GM23338 (cell line): ENCODE results near the gene TMEM252. TPM values are rescaled to one million over a fixed set of nuclear protein-coding genes. Genes with fewer than 3 reads are reported as not detected.

Experiments
- ATAC-seq: fragments of 200-7000 bp; cut with Tn5 transposase; 3 replicates; pipeline ENCODE4 v1.9.1; 2020
- DNase-seq: peaks from one replicate; pipeline ENCODE4 v3.0.0-alpha.2; 2015; ENCODE audit warnings: low spot score
- H2AFZ ChIP-seq: fragments of 200-600 bp; sonication (generic); 2 replicates; pipeline ENCODE4 v1.8.0; 2016; ENCODE audit warnings: antibody characterized with exemption, mild to moderate bottlenecking, moderate library complexity
- H3F3A ChIP-seq: fragments of 200-600 bp; sonication (generic); replicated peaks from 2 replicates; pipeline ENCODE4 v1.8.0; 2017; ENCODE audit warnings: antibody characterized with exemption, mixed run types, low read depth
- H3K27ac ChIP-seq: fragments of 200-600 bp; sonication (generic); 2 replicates; pipeline ENCODE4 v1.6.1; 2016; ENCODE audit warnings: low read depth
- H3K27me3 ChIP-seq: fragments of 200-600 bp; sonication (generic); 2 replicates; pipeline ENCODE4 v1.8.0; 2016; ENCODE audit warnings: mild to moderate bottlenecking, mixed run types, moderate library complexity; ENCODE audit not compliant: insufficient read depth
- H3K36me3 ChIP-seq: fragments of 200-600 bp; sonication (generic); 2 replicates; pipeline ENCODE4 v1.8.0; 2016; ENCODE audit warnings: mild to moderate bottlenecking; ENCODE audit not compliant: insufficient read depth
- H3K4me1 ChIP-seq: fragments of 200-600 bp; sonication (generic); 2 replicates; pipeline ENCODE4 v1.8.0; 2016; ENCODE audit warnings: mild to moderate bottlenecking, moderate library complexity; ENCODE audit not compliant: insufficient read depth
- H3K4me2 ChIP-seq: fragments of 200-600 bp; sonication (generic); 2 replicates; pipeline ENCODE4 v1.7.1; 2017; ENCODE audit warnings: mixed run types
- H3K4me3 ChIP-seq: fragments of 200-600 bp; sonication (generic); 2 replicates; pipeline ENCODE4 v1.6.1; 2016; ENCODE audit warnings: mixed run types
- H3K79me2 ChIP-seq: fragments of 200-600 bp; sonication (generic); replicated peaks from 2 replicates; pipeline ENCODE4 v1.8.0; 2017; ENCODE audit warnings: mild to moderate bottlenecking; ENCODE audit not compliant: insufficient read depth
- H3K9me2 ChIP-seq: fragments of 200-600 bp; sonication (generic); 2 replicates; pipeline ENCODE4 v1.8.0; 2017; ENCODE audit not compliant: insufficient read depth
- H4K20me1 ChIP-seq: fragments of 200-600 bp; sonication (generic); replicated peaks from 2 replicates; pipeline ENCODE4 v1.8.0; 2017; ENCODE audit warnings: mild to moderate bottlenecking; ENCODE audit not compliant: insufficient read depth
- H3K27ac Mint-ChIP-seq: 2 replicates; pipeline ENCODE4 v1.8.0; 2020; ENCODE audit warnings: inconsistent platforms, mild to moderate bottlenecking, moderate library complexity, mixed read lengths
- H3K27me3 Mint-ChIP-seq: 3 replicates; pipeline ENCODE4 v1.8.0; 2022; ENCODE audit warnings: low read depth, mild to moderate bottlenecking, moderate library complexity, mixed read lengths, inconsistent platforms; ENCODE audit not compliant: insufficient read depth, poor library complexity
- H3K36me3 Mint-ChIP-seq: 3 replicates; pipeline ENCODE4 v1.8.0; 2021; ENCODE audit warnings: low read depth, mild to moderate bottlenecking, inconsistent platforms, moderate library complexity, mixed read lengths
- H3K4me1 Mint-ChIP-seq: 3 replicates; pipeline ENCODE4 v1.8.0; 2020; ENCODE audit warnings: mild to moderate bottlenecking, inconsistent platforms, mixed read lengths
- H3K4me3 Mint-ChIP-seq: 3 replicates; pipeline ENCODE4 v1.8.0; 2021; ENCODE audit warnings: moderate library complexity, mild to moderate bottlenecking, inconsistent platforms, mixed read lengths
- H3K9me3 Mint-ChIP-seq: 3 replicates; pipeline ENCODE4 v1.8.0; 2020; ENCODE audit warnings: moderate library complexity, mild to moderate bottlenecking, inconsistent platforms, mixed read lengths
- EZH2 ChIP-seq: fragments of 200-600 bp; sonication (generic); IDR thresholded peaks from one replicate; pipeline ENCODE4 v1.8.0; 2017; ENCODE audit warnings: antibody characterized with exemption, mild to moderate bottlenecking, low read depth; ENCODE audit not compliant: unreplicated experiment
- JUNB ChIP-seq: IDR thresholded peaks from one replicate; pipeline ENCODE4 v1.6.1; 2016; ENCODE audit warnings: antibody characterized with exemption; ENCODE audit not compliant: unreplicated experiment
- NANOG ChIP-seq: IDR thresholded peaks from 2 replicates; pipeline ENCODE4 v1.6.1; 2016; ENCODE audit warnings: antibody characterized with exemption, borderline replicate concordance
- STAT1 ChIP-seq: IDR thresholded peaks from one replicate; pipeline ENCODE4 v1.6.1; 2016; ENCODE audit warnings: antibody characterized with exemption; ENCODE audit not compliant: unreplicated experiment
- ZNF114 ChIP-seq: fragments of 250-450 bp; sonication (Bioruptor Pico); IDR thresholded peaks from 2 replicates; pipeline ENCODE4 v1.5.0; 2020; ENCODE audit warnings: mild to moderate bottlenecking, moderate library complexity
- ZNF331 ChIP-seq: fragments of 250-450 bp; sonication (Bioruptor Pico); IDR thresholded peaks from 2 replicates; pipeline ENCODE4 v1.5.0; 2020; ENCODE audit warnings: low read depth, mild to moderate bottlenecking, moderate library complexity
- polyA plus RNA-seq: library from polyadenylated mRNA; unstranded; fragments of >200 nt; fragmentation: Nextera tagmentation; extraction: Ambion mirVana; gene quantifications from 2 replicates; pipeline ENCODE4 v1.2.1, GENCODE V29; 2016
- total RNA-seq: library from RNA; depleted of rRNA; stranded (reverse); fragments of >200 nt; shearing (Covaris generic); gene quantifications from 2 replicates; pipeline ENCODE4 v1.2.3, GENCODE V29; 2014
- TF ChIP-seq, protein P1 (sequence below): fragments of 250-450 bp; sonication (Bioruptor Pico); IDR thresholded peaks from 2 replicates; pipeline ENCODE4 v1.5.0; 2020; ENCODE audit warnings: mild to moderate bottlenecking, moderate library complexity

Gene TMEM252
- total and polyA plus RNA-seq, 2 experiments from 2014 or later, result not detected

DNA sequence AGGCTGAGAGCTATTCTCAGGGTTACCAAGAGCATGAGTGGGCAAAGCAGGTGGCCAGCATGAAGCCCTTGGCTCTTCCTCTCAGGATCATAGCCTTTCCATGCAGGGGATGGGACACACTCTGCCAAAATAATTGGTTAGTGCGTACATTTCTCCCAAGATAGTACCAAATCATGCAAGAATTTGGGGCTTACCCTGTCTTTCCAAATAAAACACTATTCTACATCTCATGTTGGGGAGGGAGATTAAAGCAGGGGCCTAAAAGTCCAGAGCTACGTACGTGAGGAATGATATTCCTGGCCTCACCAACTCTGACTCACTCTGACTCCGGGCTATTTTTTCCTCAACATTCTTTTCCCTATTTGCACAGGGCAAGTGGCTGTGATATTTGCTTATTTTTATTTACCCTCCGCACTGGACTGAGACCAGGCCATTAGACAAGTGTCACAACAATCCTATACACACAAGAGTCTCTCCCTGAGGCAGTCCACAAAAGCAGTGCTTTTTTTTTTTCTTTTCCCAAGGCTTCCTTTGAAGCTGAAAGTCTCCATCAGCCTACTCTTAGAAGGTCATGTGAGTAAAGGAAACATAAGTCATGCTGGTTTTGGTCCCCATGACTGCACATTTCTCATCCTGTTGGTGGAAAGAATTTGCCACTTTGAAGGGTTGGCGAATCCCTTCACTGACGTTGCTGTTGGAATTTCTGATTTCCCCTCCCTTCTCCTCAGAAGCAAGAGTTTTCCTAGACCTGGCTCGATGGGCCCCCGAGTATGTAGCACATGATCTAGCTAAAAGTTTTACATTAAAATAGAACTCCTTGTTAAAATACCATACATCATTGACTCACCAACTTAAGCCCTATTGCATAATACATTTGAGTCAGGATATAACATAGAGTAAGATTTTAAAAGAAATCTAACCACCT, 40.0 kb downstream of the TMEM252 start (continued):
- TF ChIP-seq, protein P1, sequence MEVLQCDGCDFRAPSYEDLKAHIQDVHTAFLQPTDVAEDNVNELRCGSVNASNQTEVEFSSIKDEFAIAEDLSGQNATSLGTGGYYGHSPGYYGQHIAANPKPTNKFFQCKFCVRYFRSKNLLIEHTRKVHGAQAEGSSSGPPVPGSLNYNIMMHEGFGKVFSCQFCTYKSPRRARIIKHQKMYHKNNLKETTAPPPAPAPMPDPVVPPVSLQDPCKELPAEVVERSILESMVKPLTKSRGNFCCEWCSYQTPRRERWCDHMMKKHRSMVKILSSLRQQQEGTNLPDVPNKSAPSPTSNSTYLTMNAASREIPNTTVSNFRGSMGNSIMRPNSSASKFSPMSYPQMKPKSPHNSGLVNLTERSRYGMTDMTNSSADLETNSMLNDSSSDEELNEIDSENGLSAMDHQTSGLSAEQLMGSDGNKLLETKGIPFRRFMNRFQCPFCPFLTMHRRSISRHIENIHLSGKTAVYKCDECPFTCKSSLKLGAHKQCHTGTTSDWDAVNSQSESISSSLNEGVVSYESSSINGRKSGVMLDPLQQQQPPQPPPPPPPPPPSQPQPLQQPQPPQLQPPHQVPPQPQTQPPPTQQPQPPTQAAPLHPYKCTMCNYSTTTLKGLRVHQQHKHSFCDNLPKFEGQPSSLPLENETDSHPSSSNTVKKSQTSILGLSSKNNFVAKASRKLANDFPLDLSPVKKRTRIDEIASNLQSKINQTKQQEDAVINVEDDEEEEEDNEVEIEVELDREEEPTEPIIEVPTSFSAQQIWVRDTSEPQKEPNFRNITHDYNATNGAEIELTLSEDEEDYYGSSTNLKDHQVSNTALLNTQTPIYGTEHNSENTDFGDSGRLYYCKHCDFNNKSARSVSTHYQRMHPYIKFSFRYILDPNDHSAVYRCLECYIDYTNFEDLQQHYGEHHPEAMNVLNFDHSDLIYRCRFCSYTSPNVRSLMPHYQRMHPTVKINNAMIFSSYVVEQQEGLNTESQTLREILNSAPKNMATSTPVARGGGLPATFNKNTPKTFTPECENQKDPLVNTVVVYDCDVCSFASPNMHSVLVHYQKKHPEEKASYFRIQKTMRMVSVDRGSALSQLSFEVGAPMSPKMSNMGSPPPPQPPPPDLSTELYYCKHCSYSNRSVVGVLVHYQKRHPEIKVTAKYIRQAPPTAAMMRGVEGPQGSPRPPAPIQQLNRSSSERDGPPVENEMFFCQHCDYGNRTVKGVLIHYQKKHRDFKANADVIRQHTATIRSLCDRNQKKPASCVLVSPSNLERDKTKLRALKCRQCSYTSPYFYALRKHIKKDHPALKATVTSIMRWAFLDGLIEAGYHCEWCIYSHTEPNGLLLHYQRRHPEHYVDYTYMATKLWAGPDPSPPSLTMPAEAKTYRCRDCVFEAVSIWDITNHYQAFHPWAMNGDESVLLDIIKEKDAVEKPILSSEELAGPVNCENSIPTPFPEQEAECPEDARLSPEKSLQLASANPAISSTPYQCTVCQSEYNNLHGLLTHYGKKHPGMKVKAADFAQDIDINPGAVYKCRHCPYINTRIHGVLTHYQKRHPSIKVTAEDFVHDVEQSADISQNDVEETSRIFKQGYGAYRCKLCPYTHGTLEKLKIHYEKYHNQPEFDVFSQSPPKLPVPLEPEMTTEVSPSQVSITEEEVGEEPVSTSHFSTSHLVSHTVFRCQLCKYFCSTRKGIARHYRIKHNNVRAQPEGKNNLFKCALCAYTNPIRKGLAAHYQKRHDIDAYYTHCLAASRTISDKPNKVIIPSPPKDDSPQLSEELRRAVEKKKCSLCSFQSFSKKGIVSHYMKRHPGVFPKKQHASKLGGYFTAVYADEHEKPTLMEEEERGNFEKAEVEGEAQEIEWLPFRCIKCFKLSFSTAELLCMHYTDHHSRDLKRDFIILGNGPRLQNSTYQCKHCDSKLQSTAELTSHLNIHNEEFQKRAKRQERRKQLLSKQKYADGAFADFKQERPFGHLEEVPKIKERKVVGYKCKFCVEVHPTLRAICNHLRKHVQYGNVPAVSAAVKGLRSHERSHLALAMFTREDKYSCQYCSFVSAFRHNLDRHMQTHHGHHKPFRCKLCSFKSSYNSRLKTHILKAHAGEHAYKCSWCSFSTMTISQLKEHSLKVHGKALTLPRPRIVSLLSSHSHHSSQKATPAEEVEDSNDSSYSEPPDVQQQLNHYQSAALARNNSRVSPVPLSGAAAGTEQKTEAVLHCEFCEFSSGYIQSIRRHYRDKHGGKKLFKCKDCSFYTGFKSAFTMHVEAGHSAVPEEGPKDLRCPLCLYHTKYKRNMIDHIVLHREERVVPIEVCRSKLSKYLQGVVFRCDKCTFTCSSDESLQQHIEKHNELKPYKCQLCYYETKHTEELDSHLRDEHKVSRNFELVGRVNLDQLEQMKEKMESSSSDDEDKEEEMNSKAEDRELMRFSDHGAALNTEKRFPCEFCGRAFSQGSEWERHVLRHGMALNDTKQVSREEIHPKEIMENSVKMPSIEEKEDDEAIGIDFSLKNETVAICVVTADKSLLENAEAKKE, result no peak
- no peak for TF ChIP-seq STAT1
- TF ChIP-seq JUNB, result no peak

DNA sequence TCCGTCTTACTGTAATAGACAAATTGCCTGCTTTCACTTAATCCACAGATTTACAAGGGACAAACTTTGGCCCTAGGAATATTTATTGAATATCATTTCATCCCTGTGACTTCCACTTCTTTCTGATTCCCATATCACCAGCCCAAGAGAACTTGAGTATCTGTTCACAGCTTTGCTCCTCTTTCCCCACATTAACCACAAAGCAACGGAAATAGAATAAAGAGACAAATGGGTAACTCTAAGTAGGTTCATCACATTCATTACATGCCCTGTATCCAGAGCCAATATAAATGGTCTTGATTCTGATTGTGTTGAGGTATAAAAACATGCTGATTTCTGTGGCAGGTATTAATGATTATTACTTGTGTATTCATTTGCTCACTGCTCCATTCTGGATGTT, 41.9 kb downstream of the TMEM252 start:
- peaks cover 98% of the 10 kb centered on the region for H3K27me3 ChIP-seq
- no peak overlapping the region for H3K4me3 Mint-ChIP-seq
- peaks cover 3% of the 10 kb centered on the region; the same call in 2 of the 3 replicates for H3K4me1 Mint-ChIP-seq
- TF ChIP-seq ZNF114 (CRISPR knock-in tag) (no peak), NANOG (no peak), JUNB (no peak), STAT1 (no peak), ZNF331 (CRISPR knock-in tag) (no peak), EZH2 (no peak)
- TF ChIP-seq, protein P1, result no peak

More for the DNA sequence above, 41.9 kb downstream of the TMEM252 start:
- no peaks in the 10 kb centered on the region for H3K36me3 ChIP-seq
- no peak overlapping the region for H3K27ac ChIP-seq
- H4K20me1 ChIP-seq, result no peaks in the 10 kb centered on the region
- ATAC-seq (no peak), DNase-seq (no peak)
- no peak overlapping the region for H2AFZ ChIP-seq
- no peak overlapping the region for H3K27ac Mint-ChIP-seq
- H3K4me1 ChIP-seq, result no peaks in the 10 kb centered on the region
- no peaks in the 10 kb centered on the region for H3K9me3 Mint-ChIP-seq
- no peak overlapping the region for H3K4me3 ChIP-seq
- H3K27me3 Mint-ChIP-seq, result peaks cover 19% of the 10 kb centered on the region
- no peaks in the 10 kb centered on the region for H3K36me3 Mint-ChIP-seq
- H3K79me2 ChIP-seq, result no peaks in the 10 kb centered on the region
- H3K9me2 ChIP-seq, result no peaks in the 10 kb centered on the region
- no peaks in the 10 kb centered on the region for H3F3A ChIP-seq
- no peak overlapping the region for H3K4me2 ChIP-seq
